A549 (cell line): ENCODE measurements around the gene YOD1. TPM values are rescaled to one million over a fixed set of nuclear protein-coding genes. Genes with fewer than 3 reads are reported as not detected.

Experiments used
- ATAC-seq, 2 experiments: fragments of 200-7000 bp in 1 of 2; fragments of >200 bp in 1 of 2; cut with Nextera tagmentation in 1 of 2; cut with Tn5 transposase in 1 of 2; 3 replicates each; pipeline versions ENCODE4 v1.8.0 to v1.9.1; 2018 to 2020; ENCODE audit warnings: mild to moderate bottlenecking in 1 of 2, moderate library complexity in 1 of 2
- CTCF ChIA-PET: fragments of 300-600 bp; sonication (Branson Sonifier 250); formaldehyde crosslinking; extraction: SDS; loops from one replicate; lab custom pipeline; 2021; ENCODE audit warnings: antibody characterized with exemption, inconsistent platforms; lab: Yijun Ruan, JAX
- POLR2A ChIA-PET: fragments of 350-600 bp; formaldehyde crosslinking; extraction: SDS; loops from one replicate; lab custom pipeline; 2021; ENCODE audit warnings: antibody characterized with exemption, inconsistent platforms; lab: Yijun Ruan, JAX
- DNase-seq, 2 experiments: peaks; one replicate each; pipeline versions ENCODE4 v3.0.0 to v3.0.0-alpha.2; 2011 to 2016; ENCODE audit warnings: low read depth in 1 of 2, low spot score in 1 of 2
- FAIRE-seq: peaks from 2 replicates; lab custom pipeline; 2011; peaks lifted over from hg19 to GRCh38; lab: Jason Lieb, UNC
- H3K27ac ChIP-seq, 2 experiments: fragments of >200 bp; sonication (Bioruptor Twin); formaldehyde crosslinking; 3 replicates each; pipeline ENCODE4 v1.5.1; 2016 to 2017
- H3K4me1 ChIP-seq: fragments of >200 bp; sonication (Bioruptor Twin); formaldehyde crosslinking; 3 replicates; pipeline ENCODE4 v1.6.1; 2016
- H3K4me2 ChIP-seq: fragments of >200 bp; sonication (Bioruptor Twin); formaldehyde crosslinking; 3 replicates; pipeline ENCODE4 v1.6.1; 2016
- H3K4me3 ChIP-seq: fragments of >200 bp; sonication (Bioruptor Twin); formaldehyde crosslinking; 3 replicates; pipeline ENCODE4 v1.5.1; 2016
- H3K9me3 ChIP-seq: fragments of >200 bp; sonication (Bioruptor Twin); formaldehyde crosslinking; 3 replicates; pipeline ENCODE4 v1.6.1; 2016
- BHLHE40 ChIP-seq: IDR thresholded peaks from 2 replicates; pipeline ENCODE4 v1.6.1; 2012; ENCODE audit warnings: low read depth, low read length, inconsistent platforms
- CHD2 ChIP-seq: fragments of 150-350 bp; IDR thresholded peaks from 2 replicates; pipeline ENCODE4 v1.6.1; 2014; ENCODE audit warnings: low read length; ENCODE audit not compliant: partially characterized antibody
- EHMT2 ChIP-seq: fragments of 200-600 bp; sonication (generic); IDR thresholded peaks from 2 replicates; pipeline ENCODE4 v1.6.1; 2016; ENCODE audit warnings: antibody characterized with exemption, low read depth, mild to moderate bottlenecking, moderate library complexity
- ESRRA ChIP-seq: fragments of 150-350 bp; IDR thresholded peaks from 2 replicates; pipeline ENCODE4 v1.6.1; 2014; ENCODE audit warnings: mild to moderate bottlenecking, low read length, borderline replicate concordance
- FOSB ChIP-seq: fragments of 250-450 bp; sonication (Bioruptor Pico); IDR thresholded peaks from 2 replicates; pipeline ENCODE4 v1.5.0; 2020; ENCODE audit warnings: mild to moderate bottlenecking, moderate library complexity
- HES2 ChIP-seq: fragments of >200 bp; sonication (Bioruptor Twin); formaldehyde crosslinking; IDR thresholded peaks from 2 replicates; pipeline ENCODE4 v1.6.1; 2016
- HOXA7 ChIP-seq: fragments of 250-450 bp; sonication (Bioruptor Pico); IDR thresholded peaks from 2 replicates; pipeline ENCODE4 v1.5.0; 2020; ENCODE audit warnings: mild to moderate bottlenecking, moderate library complexity
- HOXB13 ChIP-seq: fragments of 250-450 bp; sonication (Bioruptor Pico); IDR thresholded peaks from 2 replicates; pipeline ENCODE4 v1.5.0; 2020; ENCODE audit warnings: low read depth, mild to moderate bottlenecking, moderate library complexity
- MAFK ChIP-seq: fragments of 450-650 bp; IDR thresholded peaks from 2 replicates; pipeline ENCODE4 v1.6.1; 2014; ENCODE audit not compliant: partially characterized antibody
- MAX ChIP-seq: IDR thresholded peaks from 2 replicates; pipeline ENCODE4 v1.6.1; 2012
- MYC ChIP-seq: IDR thresholded peaks from 2 replicates; pipeline ENCODE4 v1.6.1; 2012; ENCODE audit warnings: mild to moderate bottlenecking, inconsistent platforms, low read length, improper control_type of control experiment, borderline replicate concordance
- NFE2L2 ChIP-seq: fragments of 150-350 bp; conservative IDR thresholded peaks from 2 replicates; pipeline ENCODE4 v1.6.1; 2014; ENCODE audit warnings: low read length
- PBX3 ChIP-seq: IDR thresholded peaks from 2 replicates; pipeline ENCODE4 v1.6.1; 2012
- PHF8 ChIP-seq: fragments of 200-600 bp; sonication (generic); IDR thresholded peaks from 2 replicates; pipeline ENCODE4 v1.6.1; 2016; ENCODE audit warnings: low read depth, mild to moderate bottlenecking, antibody characterized with exemption, moderate library complexity, borderline replicate concordance
- RAD21 ChIP-seq, 2 experiments: fragments of >200 bp in 1 of 2; sonication (Bioruptor Twin) in 1 of 2; formaldehyde crosslinking in 1 of 2; IDR thresholded peaks in 1 of 2; conservative IDR thresholded peaks in 1 of 2; 2 replicates in 1 of 2; 3 replicates in 1 of 2; pipeline ENCODE4 v1.6.1; 2012 to 2018; ENCODE audit warnings: inconsistent platforms in 1 of 2
- RARB ChIP-seq: fragments of 250-450 bp; sonication (Bioruptor Pico); IDR thresholded peaks from 2 replicates; pipeline ENCODE4 v1.8.0; 2021; ENCODE audit warnings: mild to moderate bottlenecking, moderate library complexity
- RFX5 ChIP-seq: fragments of 450-650 bp; IDR thresholded peaks from 2 replicates; pipeline ENCODE4 v1.7.1; 2014; ENCODE audit warnings: antibody characterized with exemption, mild to moderate bottlenecking, moderate library complexity
- SREBF2 ChIP-seq: fragments of 450-650 bp; IDR thresholded peaks from 2 replicates; pipeline ENCODE4 v1.6.1; 2014; ENCODE audit warnings: mild to moderate bottlenecking, moderate library complexity
- ZC3H11A ChIP-seq: fragments of 450-650 bp; IDR thresholded peaks from 2 replicates; pipeline ENCODE4 v1.6.1; 2014; ENCODE audit warnings: antibody characterized with exemption, mild to moderate bottlenecking
- ZFP36 ChIP-seq: fragments of 450-650 bp; IDR thresholded peaks from 2 replicates; pipeline ENCODE4 v1.6.1; 2014; ENCODE audit warnings: borderline replicate concordance; ENCODE audit not compliant: partially characterized antibody
- ZNF302 ChIP-seq: fragments of 250-450 bp; sonication (Bioruptor Pico); IDR thresholded peaks from 2 replicates; pipeline ENCODE4 v1.9.0; 2021; ENCODE audit warnings: inconsistent platforms, mild to moderate bottlenecking, moderate library complexity
- ZSCAN20 ChIP-seq: fragments of 250-450 bp; sonication (Bioruptor Pico); IDR thresholded peaks from 2 replicates; pipeline ENCODE4 v1.8.0; 2022; ENCODE audit warnings: mild to moderate bottlenecking, moderate library complexity
- WGBS: methylation state at CpG from one replicate; pipeline ENCODE4 v1.1.6; 2017; ENCODE audit errors: missing lambda C conversion rate; 5-methylcytosine and 5-hydroxymethylcytosine counted together
- polyA plus RNA-seq, 4 experiments: library from polyadenylated mRNA; depleted of rRNA in 3 of 4; stranded (reverse); fragments of >200 nt; fragmentation: RNase III in 1 of 4; extraction: RNeasy Plus Mini Kit Qiagen cat#74134 plus additional on column Dnase treatment in 1 of 4; gene quantifications; 2 replicates in 3 of 4; 3 replicates in 1 of 4; pipeline ENCODE4 v1.2.3, GENCODE V29; 2011 to 2017
- TF ChIP-seq, protein P1 (sequence below): IDR thresholded peaks from 2 replicates; pipeline ENCODE4 v1.6.1; 2012; ENCODE audit warnings: low read depth, borderline replicate concordance
- TF ChIP-seq, protein P2 (sequence below): fragments of >200 bp; sonication (Bioruptor Twin); formaldehyde crosslinking; IDR thresholded peaks from 3 replicates; pipeline ENCODE4 v1.6.1; 2016
- TF ChIP-seq, protein P3 (sequence below): fragments of 250-450 bp; sonication (Bioruptor Pico); IDR thresholded peaks from 2 replicates; pipeline ENCODE4 v1.5.0; 2020; ENCODE audit warnings: low read depth, mild to moderate bottlenecking, moderate library complexity

Gene YOD1
- polyA plus RNA-seq, 2 of the 4 experiments (the other 2 are of a cell fraction): 7.0 to 10.3 TPM

GRCh38 chr1:207019661-207020060 lies 31.3 kb downstream of the YOD1 start:
- Histone ChIP-seq H3K9me3 (no peaks in the 10 kb centered on the region), H3K27ac (peak overlapping the region; percentile 86 to 89), H3K4me1 (peaks cover 60% of the 10 kb centered on the region), H3K4me2 (peak overlapping the region; percentile 62), H3K4me3 (no peak overlapping the region)
- CTCF ChIA-PET: interaction anchor here (1.2 to 4.1 kb wide), 7 partner anchors 10 to 411 kb away, joined by 3 to 17 read pairs (median 4); partner anchors contain the start of gene C1orf116
- TF ChIP-seq ESRRA: no peak
- TF ChIP-seq PBX3: no peak
- no peak for TF ChIP-seq ZNF302 (CRISPR knock-in tag)
- no peak for TF ChIP-seq HES2
- TF ChIP-seq ZSCAN20: no peak
- TF ChIP-seq CHD2: no peak
- TF ChIP-seq MAX: no peak
- TF ChIP-seq MAFK: no peak
- TF ChIP-seq ZC3H11A: no peak
- TF ChIP-seq NFE2L2: no peak
- TF ChIP-seq RARB (CRISPR knock-in tag): no peak
- no peak for TF ChIP-seq ZFP36
- TF ChIP-seq FOSB: no peak
- TF ChIP-seq, protein P1, sequence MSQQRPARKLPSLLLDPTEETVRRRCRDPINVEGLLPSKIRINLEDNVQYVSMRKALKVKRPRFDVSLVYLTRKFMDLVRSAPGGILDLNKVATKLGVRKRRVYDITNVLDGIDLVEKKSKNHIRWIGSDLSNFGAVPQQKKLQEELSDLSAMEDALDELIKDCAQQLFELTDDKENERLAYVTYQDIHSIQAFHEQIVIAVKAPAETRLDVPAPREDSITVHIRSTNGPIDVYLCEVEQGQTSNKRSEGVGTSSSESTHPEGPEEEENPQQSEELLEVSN: no peak
- TF ChIP-seq, protein P2, sequence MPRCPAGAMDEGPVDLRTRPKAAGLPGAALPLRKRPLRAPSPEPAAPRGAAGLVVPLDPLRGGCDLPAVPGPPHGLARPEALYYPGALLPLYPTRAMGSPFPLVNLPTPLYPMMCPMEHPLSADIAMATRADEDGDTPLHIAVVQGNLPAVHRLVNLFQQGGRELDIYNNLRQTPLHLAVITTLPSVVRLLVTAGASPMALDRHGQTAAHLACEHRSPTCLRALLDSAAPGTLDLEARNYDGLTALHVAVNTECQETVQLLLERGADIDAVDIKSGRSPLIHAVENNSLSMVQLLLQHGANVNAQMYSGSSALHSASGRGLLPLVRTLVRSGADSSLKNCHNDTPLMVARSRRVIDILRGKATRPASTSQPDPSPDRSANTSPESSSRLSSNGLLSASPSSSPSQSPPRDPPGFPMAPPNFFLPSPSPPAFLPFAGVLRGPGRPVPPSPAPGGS: no peak
- no peak for TF ChIP-seq MYC
- no peak for DNase-seq
- POLR2A ChIA-PET: no interaction called here
- FAIRE-seq: no peak
- no peak for ATAC-seq
- WGBS: 71% methylated on average over 2 of the region's 2 CpGs

DNA sequence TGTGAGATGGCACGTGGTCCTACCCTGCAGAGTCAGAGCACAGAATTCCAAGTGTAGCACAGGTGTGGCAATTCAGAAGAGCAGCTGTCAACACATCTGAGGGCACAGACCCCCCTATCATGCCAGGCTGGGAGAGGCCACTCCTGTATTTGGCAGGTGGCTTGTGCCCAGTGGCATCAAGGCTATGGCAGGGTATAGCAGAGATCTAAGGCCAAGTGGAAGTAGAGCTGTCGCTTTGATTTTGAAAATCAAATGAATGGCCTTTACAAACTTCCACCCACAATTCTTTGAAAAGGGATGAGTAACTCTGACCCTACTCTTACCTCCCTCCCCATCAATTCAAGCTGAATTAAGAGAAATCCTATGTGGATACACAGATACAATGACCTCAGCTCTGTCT lies 31.8 kb downstream of the YOD1 start:
- H3K9me3 ChIP-seq: no peaks in the 10 kb centered on the region
- 93% methylated on average over 2 of the region's 2 CpGs for WGBS
- DNase-seq (no peak), FAIRE-seq (no peak), ATAC-seq (no peak)
- peak overlapping the region; percentile 62; the same call in 1 of the 3 replicates for H3K4me2 ChIP-seq
- H3K4me3 ChIP-seq: no peak overlapping the region
- peak overlapping the region; percentile 86 to 89 for H3K27ac ChIP-seq
- POLR2A ChIA-PET: no interaction called here
- TF ChIP-seq, protein P2: no peak
- TF ChIP-seq BHLHE40 (no peak), RFX5 (no peak), SREBF2 (no peak), MYC (no peak), RAD21 (conservative IDR thresholded peaks at IDR 0.05 in 1 of 2, IDR thresholded peaks at IDR 0.05 in 1 of 2) (no peak), EHMT2 (no peak), PHF8 (no peak), HES2 (no peak), HOXB13 (CRISPR knock-in tag) (no peak), ZNF302 (CRISPR knock-in tag) (no peak), MAX (no peak), HOXA7 (CRISPR knock-in tag) (no peak)
- TF ChIP-seq, protein P3, sequence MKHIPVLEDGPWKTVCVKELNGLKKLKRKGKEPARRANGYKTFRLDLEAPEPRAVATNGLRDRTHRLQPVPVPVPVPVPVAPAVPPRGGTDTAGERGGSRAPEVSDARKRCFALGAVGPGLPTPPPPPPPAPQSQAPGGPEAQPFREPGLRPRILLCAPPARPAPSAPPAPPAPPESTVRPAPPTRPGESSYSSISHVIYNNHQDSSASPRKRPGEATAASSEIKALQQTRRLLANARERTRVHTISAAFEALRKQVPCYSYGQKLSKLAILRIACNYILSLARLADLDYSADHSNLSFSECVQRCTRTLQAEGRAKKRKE (CRISPR knock-in tag): no peak
- H3K4me1 ChIP-seq: peaks cover 55% of the 10 kb centered on the region
- CTCF ChIA-PET: interaction anchor here (0.7 to 2.3 kb wide), 8 partner anchors 9 to 411 kb away, joined by 3 to 11 read pairs (median 4); partner anchors contain the start of gene C1orf116
